CD4-positive, alpha-beta T cell treated with Interferon gamma for 1 hour (primary cell): Measurements from ENCODE around the gene FZD4.
"Not testable (repeated sequence)": the region's sequence is repeated elsewhere in the genome, so short reads cannot be mapped to it uniquely, and the experiment has no call there.

Experiments used
- DNase-seq: peaks from one replicate; pipeline ENCODE4 v3.0.0-alpha.2; 2020

The FZD4 gene

GRCh38 chr11:86969258-86969657, 14.1 kb upstream of the FZD4 start:
- DNase-seq = no peak

- DNase-seq = not testable (repeated sequence)
Measured at GRCh38 chr11:86967601-86968000, 12.4 kb upstream of the FZD4 start.

- no peak for DNase-seq
Measured at GRCh38 chr11:86957976-86958646, 2.9 kb upstream of the FZD4 start.

GRCh38 chr11:86956905-86957195, 1.7 kb upstream of the FZD4 start:
- DNase-seq = no peak

GRCh38 chr11:86955111-86955360, 159 bp downstream of the FZD4 start:
- DNase-seq = no peak

GRCh38 chr11:86954269-86955110, 705 bp downstream of the FZD4 start:
- DNase-seq = no peak

- no peak for DNase-seq
Measured at GRCh38 chr11:86952221-86952875, 2.8 kb downstream of the FZD4 start.

- DNase-seq = no peak
Measured at GRCh38 chr11:86951706-86952105, 3.5 kb downstream of the FZD4 start.

GRCh38 chr11:86950661-86950995, 4.6 kb downstream of the FZD4 start:
- no peak for DNase-seq

- DNase-seq = no peak
Measured at GRCh38 chr11:86949995-86950660, 5.1 kb downstream of the FZD4 start.

- DNase-seq = no peak
Measured at GRCh38 chr11:86948733-86949132, 6.5 kb downstream of the FZD4 start.

- DNase-seq = no peak
Measured at GRCh38 chr11:86947541-86947940, 7.7 kb downstream of the FZD4 start.

- not testable (repeated sequence) for DNase-seq
Measured at GRCh38 chr11:86943505-86943904, 11.7 kb downstream of the FZD4 start.

GRCh38 chr11:86941871-86942599, 13.2 kb downstream of the FZD4 start:
- DNase-seq = no peak

GRCh38 chr11:86941077-86941870, 13.9 kb downstream of the FZD4 start:
- DNase-seq = no peak

GRCh38 chr11:86940122-86940777, 14.9 kb downstream of the FZD4 start:
- no peak for DNase-seq

GRCh38 chr11:86938900-86939880, 16.0 kb downstream of the FZD4 start:
- no peak for DNase-seq

GRCh38 chr11:86938203-86938899, 16.8 kb downstream of the FZD4 start:
- no peak for DNase-seq

GRCh38 chr11:86937193-86937806, 17.9 kb downstream of the FZD4 start:
- DNase-seq = not testable (repeated sequence)
